Right forelimb (tissue), 1 donor: ENCODE results near the gene KCNQ5.
"Not testable (repeated sequence)": the region's sequence is repeated elsewhere in the genome, so short reads cannot be mapped to it uniquely, and the experiment has no call there.

Experiments used
- DNase-seq: peaks from one replicate; pipeline ENCODE4 v3.0.0-alpha.2; 2018

Gene KCNQ5

DNA sequence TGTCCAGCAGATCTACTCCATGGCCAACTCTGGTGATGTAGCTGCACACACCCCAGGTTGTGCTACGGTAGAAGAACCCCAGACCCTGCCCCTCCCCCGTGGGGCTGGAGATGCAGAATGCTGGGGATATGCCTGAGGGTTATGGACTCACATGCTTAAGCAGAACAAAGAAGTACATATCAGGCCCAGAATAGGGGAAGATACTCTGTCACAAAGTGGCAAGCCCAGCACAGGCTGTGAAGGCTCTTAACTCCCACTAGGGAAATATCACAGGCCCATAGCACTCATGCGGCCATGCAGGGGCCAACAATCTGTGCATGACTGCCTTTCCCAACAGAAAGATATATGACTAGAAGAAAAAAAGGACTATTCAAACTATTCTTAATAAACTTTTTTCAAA, 234.9 kb downstream of the KCNQ5 start:
- no peak for DNase-seq

DNA sequence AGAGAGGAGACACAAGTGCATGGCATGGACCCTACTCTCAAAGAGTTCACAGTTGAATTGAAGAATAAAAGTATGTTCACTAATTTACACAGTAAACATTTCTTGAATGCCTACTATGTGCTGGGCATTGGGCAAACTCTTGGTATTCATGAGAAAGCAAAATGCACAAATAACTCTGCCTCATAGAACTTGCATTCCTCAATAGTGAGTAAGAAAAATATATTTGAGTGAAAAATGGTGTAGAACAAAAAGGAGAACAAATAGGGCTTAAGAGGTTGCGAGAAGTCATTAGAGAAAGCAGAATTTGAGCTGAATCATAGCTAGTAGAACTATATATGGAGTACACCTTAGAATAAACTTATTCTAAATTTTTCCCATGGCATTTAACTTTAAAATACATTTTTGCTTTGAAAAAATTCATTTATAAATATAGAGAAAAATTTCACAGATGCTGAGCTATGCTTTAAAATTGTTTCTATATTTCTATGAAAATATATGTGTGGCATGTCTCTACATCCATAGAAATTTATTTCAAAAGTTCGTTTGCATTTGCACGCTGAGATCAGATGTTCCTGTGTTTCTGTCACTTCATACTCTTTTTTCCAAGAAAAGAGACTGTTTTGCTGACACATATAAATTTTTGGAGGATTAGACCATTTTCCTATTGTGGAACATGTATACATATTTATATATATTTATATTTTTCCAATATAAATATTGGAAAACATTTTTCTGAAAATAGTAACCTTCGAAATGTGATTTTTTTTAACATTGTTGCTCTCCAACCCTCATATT, 236.1 kb downstream of the KCNQ5 start:
- no peak for DNase-seq

DNA sequence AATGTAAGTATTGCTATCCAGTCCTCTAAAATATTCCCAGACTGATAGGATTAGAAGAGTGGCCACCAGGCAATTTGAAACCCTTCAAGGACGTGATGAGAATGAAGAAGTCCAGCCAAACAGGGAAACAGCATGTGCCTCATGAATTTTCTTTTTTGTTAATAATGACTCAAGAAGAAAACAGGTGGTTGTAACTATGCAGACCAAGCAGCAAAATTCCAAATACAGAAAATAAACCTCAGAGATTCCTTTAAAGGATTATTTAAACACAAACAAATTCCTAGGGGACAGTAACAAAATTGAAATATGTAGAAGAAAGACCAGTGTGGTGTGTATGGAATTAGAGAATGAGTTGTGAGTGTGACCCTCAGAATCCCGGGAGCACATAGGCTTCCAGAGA, 239.2 kb downstream of the KCNQ5 start:
- DNase-seq, result no peak

GRCh38 chr6:72861935-72862432, 240.1 kb downstream of the KCNQ5 start:
- DNase-seq, result peak; percentile 50

- no peak for DNase-seq
Observed at GRCh38 chr6:72863131-72863530, 241.3 kb downstream of the KCNQ5 start.

GRCh38 chr6:72864236-72864635, 242.4 kb downstream of the KCNQ5 start:
- no peak for DNase-seq

DNA sequence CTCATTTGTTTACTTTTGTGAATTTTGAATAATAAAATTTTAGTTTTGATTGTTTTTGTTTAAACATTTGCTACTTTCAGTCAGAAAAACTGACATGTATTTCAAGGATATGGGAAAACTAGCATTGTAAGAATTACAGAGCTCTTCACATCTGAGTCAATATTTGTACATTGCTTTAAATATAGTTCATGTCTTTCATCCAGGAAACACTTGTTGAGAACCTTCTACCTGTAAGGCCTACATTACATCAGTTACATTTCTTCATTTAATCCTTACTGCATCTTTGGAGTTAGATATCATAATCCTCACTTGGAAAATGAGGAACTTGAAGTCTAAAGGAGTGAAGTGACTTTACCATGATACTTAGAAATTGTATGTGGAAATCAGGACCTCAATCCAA, 242.9 kb downstream of the KCNQ5 start:
- DNase-seq, result no peak

DNA sequence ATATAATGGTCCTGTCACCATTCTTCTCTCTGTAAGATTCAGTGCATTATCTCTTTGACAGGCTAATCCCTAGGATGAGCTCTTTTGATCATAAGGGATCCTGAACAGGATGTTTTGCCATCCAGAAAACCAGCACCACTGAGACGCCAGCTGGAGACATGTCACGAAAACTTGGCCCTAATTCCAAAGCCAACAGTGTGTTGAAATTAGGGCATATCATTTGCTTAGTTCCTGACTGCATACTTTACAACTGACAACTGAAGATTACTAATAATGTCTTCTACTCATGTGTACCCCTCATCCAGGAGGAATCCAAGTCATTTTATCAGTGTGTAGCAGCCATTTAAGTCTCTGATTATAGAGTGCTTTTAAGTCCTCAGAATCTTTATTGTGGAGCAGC, 243.6 kb downstream of the KCNQ5 start:
- no peak for DNase-seq

- DNase-seq, result no peak
Observed at GRCh38 chr6:72869621-72870020, 247.8 kb downstream of the KCNQ5 start.

DNA sequence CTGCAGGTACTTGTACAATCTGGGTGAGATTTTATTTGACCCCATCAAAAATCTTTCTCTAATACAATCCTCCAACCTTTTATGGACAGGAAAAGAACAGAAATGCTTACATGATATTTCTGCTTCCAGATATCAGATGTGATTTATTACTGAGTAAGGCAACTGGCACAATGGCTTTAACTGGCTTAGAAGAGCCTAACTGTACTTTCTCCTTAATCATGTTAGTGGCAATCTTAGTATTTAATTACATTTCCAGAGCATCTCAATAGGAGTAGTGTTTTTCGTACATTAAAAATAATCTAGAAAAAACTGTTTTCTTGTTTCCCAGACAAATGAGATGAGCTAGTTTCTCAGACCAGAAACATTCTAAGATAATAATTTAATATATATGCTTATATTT, 251.6 kb downstream of the KCNQ5 start:
- no peak for DNase-seq

DNA sequence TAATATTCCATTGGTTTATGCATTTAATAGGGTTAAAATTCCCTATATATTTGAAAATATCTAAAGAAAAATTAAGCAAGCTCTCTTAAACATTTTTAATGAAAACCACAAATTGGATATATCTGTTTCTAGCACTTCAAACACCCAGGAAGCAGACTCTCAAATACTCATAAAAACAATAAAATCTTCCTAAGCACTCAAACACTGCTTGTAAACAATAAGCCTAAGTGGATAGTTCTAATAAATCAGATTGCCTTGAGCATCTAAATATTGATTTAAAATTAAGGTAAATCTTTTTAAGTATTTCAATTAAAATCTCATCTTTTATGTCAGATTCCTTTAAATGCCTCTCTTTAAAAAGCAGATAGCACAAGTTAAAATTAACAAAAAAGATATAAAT, 254.4 kb downstream of the KCNQ5 start:
- no peak for DNase-seq

DNA sequence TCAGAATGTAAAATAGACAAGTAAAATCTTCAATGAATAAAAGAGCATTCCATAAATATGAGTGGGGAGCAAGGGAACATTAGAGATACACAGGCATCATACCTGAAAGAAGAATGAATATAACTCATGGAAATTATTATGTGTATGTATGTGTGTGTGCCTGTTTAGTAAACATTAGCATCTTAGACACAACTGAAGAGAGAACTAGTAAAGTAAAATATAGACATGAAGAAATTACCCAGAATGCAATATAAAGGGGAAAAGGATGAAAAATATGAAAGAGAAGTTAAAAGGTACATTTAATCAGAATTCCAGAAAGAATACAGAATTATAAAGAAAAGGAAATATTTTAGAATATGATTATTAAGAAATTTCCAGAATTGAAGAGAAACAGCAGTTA, 264.3 kb downstream of the KCNQ5 start:
- DNase-seq, result no peak

DNA sequence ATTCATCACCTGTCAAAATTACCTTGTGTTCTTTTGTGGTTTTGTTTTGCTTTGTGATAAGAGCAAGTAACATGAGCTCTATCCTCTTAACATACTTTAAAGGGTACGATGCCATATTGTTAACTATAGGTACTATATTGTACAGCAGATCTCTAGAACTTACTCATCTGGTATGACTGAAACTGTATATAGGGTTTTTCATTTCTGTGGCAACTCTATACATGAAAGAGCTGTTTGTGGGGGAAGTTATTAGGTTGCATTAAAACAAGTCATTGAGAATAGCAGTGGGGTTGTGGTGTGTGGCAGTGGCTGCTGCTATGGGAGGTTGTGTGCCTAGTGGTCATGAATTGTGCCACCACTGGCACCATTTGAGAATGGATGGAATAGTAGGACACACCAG, 268.4 kb downstream of the KCNQ5 start:
- DNase-seq, result no peak

DNA sequence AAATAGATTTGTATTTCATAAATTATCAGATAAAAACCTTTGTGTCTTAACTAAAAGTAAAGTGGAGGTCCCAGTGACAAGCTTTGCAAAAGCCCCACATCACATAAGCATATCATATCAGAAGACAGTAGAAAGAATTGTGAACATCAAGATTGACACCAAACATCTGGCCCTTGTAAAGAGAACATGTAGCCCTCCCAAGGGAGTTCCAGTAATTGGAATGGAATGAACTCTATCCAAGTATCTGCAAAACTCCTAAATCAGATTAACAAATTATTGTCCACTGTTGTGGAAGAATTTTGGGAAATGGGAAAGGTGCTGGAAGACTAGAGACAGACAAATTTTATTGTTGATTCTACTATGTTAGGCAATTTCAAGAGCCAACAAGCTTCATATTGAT, 268.8 kb downstream of the KCNQ5 start:
- no peak for DNase-seq

- DNase-seq, result no peak
Observed at GRCh38 chr6:72892901-72893300, 271.0 kb downstream of the KCNQ5 start.

- no peak for DNase-seq
Observed at GRCh38 chr6:72894091-72894490, 272.2 kb downstream of the KCNQ5 start.

- not testable (repeated sequence) for DNase-seq
Observed at GRCh38 chr6:72898313-72898712, 276.4 kb downstream of the KCNQ5 start.

DNA sequence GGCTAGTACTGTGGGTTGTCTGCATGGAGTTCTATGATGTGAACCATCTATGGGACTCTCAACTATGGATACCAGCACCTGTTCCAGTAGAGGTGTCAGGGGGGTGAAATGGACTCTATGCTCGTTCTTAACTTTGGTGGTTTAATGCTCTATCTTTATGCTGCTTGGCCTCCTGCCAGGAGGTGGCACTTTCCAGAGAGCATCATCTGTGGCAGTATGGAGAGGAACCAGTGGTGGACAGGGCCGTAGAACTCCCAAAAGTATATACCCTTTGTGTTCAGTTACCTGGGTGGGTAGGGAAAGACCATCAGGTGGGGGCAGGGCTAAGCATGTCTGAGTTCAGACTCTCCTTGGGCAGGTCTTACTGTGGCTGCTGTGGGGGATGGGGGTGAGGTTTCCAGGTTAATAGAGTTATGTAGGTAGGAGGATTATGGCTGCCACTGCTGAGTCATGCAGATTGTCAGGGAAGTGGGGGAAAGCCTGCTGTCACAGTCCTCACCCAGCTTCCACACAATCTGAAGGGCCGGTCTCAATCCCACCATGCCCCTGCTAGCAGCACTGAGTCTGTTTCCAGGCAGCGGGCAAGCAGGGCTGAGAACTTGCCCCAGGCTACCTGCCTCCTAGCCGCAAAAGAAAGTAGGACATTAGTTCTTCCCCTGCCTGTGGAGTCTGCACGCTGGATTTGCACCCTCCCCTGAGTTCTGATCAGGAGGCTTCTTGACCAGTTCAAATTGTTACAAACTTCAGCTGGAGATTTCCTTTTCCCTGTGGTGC, 284.0 kb downstream of the KCNQ5 start:
- DNase-seq, result no peak

DNA sequence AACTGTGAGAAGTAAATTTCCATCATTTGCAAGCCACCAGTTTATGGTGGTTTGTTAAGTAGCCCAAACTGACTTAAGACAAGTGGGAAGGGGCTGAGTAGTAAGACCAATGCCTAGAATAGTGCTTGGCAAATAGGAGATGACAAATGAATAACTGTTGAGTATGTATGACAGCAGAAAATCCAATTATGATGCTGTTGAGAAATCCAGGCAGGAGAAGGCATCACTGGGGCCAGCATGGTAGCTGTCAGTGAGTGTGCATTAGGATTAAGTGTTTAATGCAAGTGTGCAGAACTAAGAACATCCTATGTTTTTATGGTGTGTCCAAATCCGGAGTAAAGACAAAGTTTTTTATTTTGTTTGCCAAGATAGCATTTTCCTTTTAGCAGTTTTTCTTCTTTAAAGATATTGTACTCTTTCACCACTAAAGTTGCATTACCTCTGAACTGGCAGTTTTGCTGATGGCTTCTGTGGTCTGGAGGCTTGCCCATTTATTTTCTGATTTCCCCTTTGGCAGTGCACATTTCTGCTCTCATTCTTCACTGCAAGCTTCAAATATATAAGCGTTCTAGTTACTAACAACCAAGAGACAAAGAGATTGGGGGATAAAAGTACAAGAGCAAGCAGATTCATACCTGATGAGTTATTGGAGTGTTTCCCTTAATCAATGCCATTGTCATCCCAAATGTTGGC, 289.7 kb downstream of the KCNQ5 start:
- DNase-seq, result no peak

- no peak for DNase-seq
Observed at GRCh38 chr6:72913797-72914196, 291.9 kb downstream of the KCNQ5 start.

- no peak for DNase-seq
Observed at GRCh38 chr6:72916298-72916697, 294.4 kb downstream of the KCNQ5 start.

DNA sequence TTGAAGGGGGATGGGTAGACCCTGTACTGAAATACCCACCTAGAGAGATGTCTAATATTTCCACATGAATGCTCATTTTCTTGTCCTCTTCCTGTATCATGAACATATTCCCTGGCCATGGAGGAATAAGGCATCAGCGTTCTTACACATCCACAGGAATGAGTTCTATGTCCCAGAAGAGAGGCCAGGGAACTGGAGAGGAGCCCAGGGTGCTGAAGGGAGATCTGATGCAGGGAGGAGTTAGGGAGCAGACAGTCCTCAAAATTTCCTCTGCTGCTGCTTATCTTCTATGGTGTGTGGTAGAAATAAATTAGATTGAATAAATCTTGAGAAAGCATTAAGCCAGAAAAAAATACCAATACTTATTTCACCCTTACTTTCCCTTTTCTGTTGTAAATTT, 295.0 kb downstream of the KCNQ5 start:
- DNase-seq, result no peak

- no peak for DNase-seq
Observed at GRCh38 chr6:72922401-72922800, 300.5 kb downstream of the KCNQ5 start.

DNA sequence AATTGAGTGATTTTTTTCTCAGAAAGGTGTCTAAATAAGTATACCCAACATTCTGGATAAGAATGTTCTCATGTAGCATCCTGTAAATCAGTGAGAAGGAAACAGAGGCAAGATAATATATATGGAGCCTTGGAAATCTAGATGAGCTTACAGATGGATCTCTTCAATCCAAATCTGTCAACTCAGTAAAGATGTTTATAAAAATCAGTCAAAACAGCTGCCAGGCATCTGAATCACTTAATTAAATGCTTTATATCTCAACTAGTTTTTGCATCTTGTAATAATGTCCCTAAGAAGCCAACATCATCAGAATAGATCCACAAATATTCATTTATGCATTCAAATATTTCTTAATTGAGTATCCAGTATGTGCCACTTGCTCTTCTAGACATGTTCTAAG, 303.3 kb downstream of the KCNQ5 start:
- DNase-seq, result no peak
